HG03064 (cell line): ENCODE measurements around the gene DBI.
"Not testable (repeated sequence)": the region's sequence is repeated elsewhere in the genome, so short reads cannot be mapped to it uniquely, and the experiment has no call there.

Source experiments
- ATAC-seq: cut with Tn5 transposase; IDR thresholded peaks from one replicate; pipeline ENCODE4 v1.9.1; 2021; ENCODE audit warnings: low read depth; ENCODE audit not compliant: unreplicated experiment

DBI gene

DNA sequence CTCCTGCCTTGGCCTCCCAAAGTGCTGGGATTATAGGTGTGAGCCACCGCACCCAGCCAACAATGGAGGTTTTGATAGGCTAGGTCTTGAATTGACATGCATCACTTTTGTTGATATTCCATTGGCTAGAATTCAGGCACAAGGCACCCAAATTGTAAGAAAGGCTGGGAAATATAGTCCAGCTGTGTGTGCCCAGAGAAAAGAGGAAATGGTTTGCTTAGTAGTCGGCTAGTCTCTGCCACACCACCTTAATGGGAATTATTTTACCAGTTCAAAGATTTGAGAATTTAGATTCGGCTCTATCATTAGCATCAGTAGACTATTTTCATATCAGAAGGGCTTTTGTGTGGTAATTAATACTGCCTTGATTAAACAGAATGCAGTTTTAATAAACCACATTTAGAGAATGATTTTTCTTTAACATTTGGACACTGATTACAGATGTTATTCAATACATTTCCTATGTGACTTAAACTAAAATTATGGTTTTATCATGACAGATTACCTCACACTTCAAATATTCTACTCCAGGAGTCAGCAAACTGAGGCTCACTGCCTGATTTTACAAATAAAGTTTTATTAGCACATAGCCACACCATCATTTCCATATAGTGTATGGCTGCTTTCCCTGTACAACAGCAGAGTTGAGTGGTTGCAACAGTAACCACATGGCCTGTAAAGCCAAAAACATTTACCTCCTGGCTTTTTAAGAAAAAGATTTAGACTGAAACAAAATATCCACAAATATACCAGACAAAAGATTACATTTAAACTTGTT, 27.4 kb downstream of the DBI start:
- no peak for ATAC-seq

DNA sequence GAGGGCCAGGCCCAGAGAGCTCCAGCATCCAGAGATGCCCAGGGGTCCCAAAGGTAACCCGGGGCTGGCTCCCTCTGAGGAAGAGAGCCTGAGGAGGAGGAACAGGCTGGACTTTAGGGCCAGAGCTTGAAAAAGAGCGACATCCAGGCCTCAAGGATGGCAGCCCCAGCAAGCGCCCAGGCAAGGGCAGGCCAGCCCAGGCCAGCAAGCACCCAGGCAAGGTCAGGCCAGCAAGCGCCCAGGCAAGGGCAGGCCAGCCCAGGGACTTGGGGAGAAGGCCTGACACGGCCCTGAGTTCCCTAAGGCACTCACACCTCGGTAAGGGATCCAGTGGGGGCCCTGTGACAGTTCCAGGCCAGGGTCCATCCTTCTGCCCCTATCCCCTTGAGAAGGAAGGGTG, 30.4 kb downstream of the DBI start:
- no peak for ATAC-seq

DNA sequence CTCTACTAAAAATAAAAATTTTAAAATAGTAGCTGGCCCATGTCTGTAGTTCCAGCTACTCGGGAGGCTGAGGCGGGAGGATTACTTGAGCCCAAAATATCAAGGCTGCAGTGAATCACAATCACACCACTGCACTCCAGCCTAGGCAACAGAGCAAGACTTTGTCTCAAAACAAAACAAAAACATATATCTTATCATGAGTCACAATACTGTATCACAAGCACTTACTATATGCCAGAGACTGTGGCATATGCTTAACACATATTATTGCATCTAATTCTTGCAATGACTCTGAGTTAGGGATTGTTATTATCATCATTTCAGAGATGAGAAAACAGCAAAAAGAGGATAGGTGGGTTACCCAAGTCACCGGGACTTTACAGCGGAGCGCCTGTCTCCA, 35.3 kb downstream of the DBI start:
- ATAC-seq: no peak

DNA sequence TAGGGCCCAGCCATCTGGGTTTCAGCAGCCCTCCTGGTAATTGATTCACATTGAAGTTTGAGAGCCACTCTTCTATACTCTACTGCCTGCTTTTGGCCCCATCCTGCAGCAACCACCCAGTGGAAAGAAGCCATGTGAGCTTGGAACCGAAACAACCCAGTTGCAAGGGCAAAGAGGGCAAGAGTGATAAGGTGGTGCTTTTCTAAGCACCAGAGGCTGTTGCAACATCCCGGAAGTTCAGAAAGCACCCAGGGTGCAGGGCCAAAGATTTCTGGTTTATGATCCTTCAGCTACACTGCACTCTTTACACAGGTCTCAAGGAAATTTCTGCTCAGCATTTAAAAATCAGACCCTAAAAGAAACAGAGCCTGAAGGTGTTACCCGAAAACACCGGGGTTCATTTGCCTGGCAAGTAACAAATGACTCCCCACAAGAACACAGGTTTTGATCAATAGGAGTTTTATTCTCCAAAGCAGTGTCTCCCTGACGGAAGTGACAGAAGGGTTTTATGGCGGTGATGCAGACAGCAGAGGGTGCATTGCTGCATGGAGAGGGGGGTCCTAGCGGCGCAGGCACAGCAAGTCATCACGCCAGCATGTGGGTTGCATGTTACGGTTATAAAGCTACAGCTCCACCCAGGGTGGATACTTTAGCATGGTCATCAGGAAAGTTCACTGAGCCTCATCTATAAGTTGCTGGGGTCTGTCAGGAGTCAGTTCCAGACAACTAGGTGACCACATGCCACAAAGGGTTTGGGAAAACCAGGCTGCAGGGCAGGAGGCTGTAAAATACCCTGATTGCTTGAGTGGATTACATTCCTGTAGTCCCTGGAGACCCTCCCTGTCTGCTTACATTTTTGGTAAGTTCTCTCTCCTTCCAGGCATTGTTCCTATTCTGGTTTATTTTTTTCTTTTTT, 36.1 kb downstream of the DBI start:
- no peak for ATAC-seq

DNA sequence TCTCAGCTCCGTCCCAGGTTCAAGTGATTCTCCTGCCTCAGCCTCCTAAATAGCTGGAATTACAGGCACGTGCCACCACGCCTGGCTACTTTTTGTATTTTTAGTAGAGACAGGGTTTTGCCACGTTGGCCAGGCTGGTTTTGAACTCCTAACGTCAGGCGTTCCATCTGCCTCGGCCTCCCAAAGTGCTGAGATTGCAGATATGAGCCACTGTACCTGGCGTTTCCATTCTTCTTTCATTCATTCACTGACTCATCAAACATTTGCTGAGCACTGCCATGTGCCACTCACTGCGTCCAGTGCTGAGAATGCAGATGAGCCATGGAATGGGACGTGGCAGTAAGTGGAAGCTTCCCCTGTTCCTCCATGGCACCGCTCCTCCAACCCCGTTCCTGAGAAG, 36.8 kb downstream of the DBI start:
- ATAC-seq: not testable (repeated sequence)

DNA sequence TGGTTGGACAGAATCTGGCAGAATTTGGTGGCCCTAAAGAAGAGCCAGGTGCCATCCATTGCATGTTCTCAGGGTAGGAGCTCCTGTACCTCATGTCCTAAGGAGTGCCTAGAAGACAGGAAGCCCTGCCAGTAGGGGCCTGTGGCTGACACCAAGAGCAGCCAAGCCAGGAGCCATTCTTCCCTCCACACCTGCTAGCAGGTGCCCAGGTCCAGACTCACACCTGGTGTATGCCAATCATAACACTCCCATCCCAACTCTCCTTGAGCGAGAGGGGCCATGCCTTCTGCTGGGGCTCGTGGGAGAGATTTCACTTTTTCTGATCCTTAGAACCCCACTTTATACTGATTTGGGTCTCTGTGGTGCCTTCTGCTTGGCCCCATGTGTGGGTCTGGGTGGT, 38.4 kb downstream of the DBI start:
- ATAC-seq: no peak

DNA sequence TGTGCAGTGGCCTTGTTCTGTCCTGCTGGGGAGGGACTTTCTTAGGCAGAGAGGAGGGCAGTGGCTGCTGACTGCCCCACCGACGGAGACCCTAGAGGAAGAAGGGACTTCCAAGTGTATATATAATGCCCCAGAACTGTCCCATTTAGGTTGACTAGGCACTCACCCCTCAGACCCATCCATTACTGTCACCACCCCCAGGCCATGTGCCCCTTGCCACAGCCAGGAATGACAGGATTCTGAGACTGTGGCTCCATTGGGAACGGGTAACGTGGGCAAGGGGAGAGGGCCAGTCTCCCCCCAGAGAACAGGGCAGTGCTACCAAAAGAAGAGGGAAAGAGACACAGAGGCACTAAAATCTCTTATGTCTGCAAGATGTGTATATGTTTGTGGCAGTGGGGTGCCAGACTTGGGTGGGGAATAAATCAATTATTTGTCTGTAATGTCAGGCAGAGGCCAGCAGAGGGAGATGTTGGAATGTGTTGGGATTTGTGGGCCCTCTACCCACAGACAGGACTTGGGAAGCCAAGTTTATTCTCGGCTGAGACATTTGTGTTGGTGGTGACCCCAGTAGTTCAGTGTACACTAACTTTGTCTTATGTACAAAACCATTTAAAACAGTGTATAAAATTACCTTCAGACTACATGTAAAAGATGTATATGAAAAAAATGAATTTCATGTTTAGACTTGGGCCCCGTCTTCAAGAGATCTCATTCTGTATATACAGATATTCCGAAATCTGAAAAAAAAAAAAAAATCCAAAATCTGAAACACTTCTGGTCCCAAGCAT, 40.8 kb downstream of the DBI start:
- no peak for ATAC-seq

DNA sequence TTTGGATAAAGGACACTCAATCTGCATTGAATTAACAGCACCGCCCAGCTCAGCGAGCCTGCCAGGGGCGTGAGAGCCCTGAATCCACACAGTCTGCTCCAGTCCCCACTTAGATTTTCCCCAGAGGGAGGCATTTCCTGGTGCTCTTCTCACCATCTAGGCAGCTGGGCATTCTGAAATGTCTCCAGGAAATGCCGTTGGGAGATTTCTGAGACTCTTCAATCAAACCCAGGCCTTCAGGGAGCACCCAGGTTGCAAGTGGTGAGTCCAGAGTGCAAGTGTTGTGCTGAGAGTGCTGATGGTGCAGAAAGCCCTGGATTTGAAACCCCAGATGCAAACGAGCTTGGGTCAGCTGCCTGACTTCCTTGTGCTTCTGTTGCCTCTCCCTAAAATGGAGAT, 41.4 kb downstream of the DBI start:
- no peak for ATAC-seq

DNA sequence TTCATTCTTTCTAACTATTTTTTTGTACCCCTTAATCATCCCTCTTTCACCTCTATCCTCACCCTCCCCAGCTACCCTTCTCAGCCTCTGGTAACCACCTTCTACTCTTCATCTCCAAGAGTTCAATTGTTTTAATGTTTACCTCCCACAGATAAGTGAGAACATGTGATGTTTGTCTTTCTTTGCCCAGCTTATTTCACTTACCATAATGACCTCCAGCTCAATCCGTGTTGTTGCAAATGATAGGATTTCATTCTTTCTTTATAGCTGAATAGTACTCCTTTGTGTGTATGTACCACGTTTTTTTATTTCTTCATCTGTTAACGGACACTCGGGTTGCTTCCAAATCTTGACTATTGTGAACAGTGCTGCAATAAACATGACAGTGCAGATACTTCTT, 42.7 kb downstream of the DBI start:
- ATAC-seq: no peak

DNA sequence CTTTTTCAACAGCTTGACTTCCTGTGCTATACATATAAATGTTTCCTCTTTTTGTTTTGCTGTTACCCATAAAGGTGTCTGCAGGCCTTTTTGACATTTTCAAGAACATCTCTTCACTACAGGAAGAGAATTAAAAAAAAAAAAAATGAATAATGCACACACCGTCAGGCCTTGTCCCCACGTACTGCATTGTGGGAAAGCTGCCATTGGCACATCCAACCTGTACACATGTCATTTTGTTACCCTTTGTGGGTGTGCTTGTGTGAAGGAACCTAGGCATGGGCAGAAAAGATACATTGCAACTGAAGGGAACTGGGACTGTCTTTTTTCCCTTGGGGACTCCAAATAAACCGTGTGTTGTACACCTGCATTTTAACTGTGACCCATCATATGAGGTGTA, 48.1 kb downstream of the DBI start:
- no peak for ATAC-seq

DNA sequence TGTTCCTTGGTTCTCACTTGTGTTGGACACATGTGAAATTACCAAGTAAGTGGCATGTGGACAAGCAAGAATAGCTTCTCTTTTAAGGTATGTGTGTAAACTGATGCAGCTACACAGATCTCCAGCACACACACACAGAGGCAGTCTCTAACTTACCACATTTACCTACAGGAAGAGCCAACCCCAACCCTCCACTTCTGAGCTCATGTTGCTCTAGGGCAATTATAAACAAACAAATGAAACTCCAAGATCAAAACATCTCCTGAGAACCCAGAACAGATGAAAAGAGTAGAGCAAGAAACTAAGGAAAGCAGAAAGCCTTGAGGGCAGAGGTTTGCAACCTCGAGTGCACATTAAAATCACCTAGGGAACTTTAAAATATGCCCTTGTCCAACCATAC, 48.9 kb downstream of the DBI start:
- ATAC-seq: no peak

DNA sequence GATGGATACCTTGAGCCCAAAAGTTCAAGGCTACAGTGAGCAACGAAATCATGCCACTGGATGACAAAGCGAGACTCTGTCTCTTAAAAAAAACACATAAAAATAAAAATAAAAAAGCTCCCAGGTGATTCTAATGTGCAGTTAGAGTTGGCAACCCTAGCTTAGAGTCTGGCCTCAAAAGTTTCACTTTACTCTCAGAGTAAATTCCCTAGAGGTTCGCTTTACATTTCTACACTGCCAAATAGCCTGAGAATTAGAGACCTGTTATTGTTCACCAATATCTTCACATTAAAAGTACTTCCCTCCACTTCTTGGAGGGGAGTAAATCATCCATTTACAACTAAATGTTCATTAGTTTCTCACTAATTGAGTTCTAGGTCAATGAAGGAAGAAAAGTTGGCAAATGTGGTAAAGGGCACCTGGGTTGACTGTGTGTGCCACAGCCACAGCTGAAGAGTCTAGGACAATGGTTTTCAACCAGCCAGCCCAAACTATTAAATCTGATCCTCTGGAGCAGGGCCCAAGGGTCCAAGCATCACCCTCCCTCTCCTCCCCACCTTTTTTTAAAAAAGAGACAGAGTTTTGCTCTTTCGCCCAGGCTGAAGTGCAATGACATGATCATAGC, 49.6 kb downstream of the DBI start:
- no peak for ATAC-seq

DNA sequence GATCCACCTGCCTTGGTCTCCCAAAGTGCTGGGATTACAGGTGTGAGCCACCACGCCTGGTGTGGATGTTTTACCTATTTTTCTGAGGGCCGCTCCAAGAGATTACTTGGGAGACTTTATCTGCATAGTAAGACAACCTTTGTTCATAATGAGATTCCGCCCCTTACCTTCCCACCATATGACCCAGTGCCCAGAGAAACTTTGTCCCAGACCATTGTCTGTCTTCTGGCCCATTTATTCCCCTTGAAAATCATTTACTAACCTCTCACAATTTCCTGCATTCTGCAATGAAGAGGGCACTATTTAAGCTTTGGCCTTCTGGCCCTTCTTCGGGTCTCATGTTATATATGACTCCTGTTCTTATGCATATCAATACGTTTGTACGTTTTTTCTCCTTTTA, 51.1 kb downstream of the DBI start:
- no peak for ATAC-seq

DNA sequence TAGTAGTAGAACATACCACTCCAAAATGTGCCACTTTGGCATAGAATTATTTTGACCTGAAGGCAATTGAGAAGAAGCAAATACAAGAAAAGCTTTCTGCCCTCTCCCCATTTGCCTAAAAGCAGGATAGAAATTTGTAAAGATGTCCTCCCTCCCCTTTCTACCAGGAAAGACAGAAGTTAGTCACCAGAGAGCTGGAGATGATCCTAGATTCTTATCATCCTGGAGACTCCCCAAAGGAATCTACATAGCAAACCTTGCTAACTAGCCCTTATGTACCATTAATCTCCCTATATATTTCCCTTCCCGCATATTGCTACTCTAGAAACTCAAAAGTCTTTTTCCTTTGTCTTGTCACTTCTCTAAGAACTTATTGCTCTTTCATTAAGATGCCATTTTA, 52.3 kb downstream of the DBI start:
- ATAC-seq: no peak

DNA sequence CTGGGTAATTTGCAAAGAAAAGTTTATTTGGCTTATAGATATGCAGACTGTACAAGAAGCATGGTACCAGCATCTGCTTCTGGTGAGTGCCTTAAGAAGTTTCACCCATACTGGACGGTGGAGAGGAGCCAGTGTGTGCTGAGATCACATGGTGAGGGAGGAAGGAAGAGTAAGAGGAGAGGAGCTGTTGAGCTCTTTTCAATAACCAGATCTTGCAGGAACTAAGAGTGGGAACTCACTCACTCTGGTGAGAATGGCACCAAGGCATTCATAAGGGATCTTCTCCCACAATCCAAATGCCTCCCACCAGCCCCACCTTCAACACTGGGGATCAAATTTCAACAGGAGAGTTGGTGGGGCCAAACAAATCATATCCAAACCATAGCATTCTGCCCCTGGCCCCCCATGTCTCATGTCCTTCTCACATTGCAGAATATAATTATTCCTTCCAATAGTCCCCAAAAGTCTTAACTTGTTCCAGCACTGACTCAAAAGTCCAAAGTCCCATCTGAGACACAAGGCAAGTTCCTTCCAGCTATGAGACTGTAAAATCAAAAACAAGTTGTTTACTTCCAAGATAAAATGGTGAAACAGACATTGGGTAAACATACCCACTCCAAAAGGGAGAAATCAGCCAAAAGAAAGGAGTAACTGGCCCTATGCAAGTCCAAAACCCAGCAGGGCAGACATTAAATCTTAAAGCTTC, 53.2 kb downstream of the DBI start:
- ATAC-seq: no peak

DNA sequence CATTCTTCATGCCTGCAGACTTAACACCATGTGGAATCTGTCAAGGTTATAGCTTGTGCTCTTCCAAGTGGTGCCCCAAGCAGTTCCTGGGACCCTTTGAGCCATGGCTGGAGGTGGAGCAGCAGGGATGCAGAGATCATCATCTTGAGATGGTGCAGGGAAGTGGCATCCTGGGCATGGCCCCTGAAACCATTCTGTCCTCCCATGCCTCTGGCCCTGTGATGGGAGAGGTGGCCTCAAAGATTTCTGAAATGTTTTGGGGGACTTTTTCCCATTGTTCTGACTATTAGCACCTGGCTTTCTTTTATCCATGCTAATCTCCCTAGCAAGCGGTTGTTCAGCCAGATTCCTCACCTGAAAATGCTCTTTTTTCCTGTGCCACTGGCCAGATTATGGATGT, 54.5 kb downstream of the DBI start:
- ATAC-seq: no peak

DNA sequence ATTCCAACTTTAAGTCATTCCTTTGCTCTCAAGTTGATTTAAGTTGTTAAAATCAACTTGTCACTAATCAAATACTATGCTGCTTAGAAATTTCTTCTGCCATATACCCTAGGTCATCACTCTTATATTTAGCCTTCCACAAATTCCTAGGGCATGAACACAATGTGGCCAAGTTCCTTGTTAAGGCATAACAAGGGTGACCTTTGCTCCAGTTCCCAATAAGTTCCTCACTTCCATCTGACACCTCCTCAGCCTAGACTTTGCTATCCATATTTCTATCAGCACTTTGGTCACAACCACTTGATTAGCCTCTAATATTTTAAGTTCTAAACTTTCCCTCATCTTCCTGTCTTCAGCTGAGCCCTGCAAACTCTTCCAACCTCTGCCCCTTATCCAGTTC, 55.0 kb downstream of the DBI start:
- ATAC-seq: no peak
